Astrocyte (in vitro differentiated cells and primary cell): ENCODE data around the gene POU3F1. TPM values are rescaled to one million over a fixed set of nuclear protein-coding genes. Genes with fewer than 3 reads are reported as not detected.

Source experiments
- DNase-seq: peaks from one replicate; pipeline ENCODE4 v3.0.0-alpha.2; 2010; ENCODE audit warnings: low read depth
- FAIRE-seq: peaks from 2 replicates; lab custom pipeline; 2011; peaks lifted over from hg19 to GRCh38; lab: Jason Lieb, UNC
- H2AFZ ChIP-seq: 2 replicates; pipeline ENCODE4 v1.6.0; 2012; ENCODE audit warnings: low read depth, low read length, inconsistent platforms
- H3K27ac ChIP-seq: 2 replicates; pipeline ENCODE4 v1.5.1; 2011; ENCODE audit warnings: low read depth, low read length, inconsistent platforms
- H3K27me3 ChIP-seq: 2 replicates; pipeline ENCODE4 v1.6.0; 2011; ENCODE audit warnings: low read length, inconsistent platforms; ENCODE audit not compliant: insufficient read depth
- H3K36me3 ChIP-seq: 2 replicates; pipeline ENCODE4 v1.5.1; 2011; ENCODE audit warnings: low read length, inconsistent platforms; ENCODE audit not compliant: insufficient read depth
- H3K4me1 ChIP-seq: 2 replicates; pipeline ENCODE4 v1.5.1; 2011; ENCODE audit warnings: low read length, inconsistent platforms; ENCODE audit not compliant: insufficient read depth
- H3K4me2 ChIP-seq: 2 replicates; pipeline ENCODE4 v1.6.0; 2012; ENCODE audit warnings: low read length, inconsistent platforms
- H3K4me3 ChIP-seq: 2 replicates; pipeline ENCODE4 v1.5.1; 2011; ENCODE audit warnings: low read depth, mild to moderate bottlenecking, low read length, inconsistent platforms; ENCODE audit not compliant: insufficient read depth
- H3K79me2 ChIP-seq: 2 replicates; pipeline ENCODE4 v1.6.0; 2012; ENCODE audit warnings: mild to moderate bottlenecking, low read length, inconsistent platforms; ENCODE audit not compliant: insufficient read depth
- H3K9ac ChIP-seq: 2 replicates; pipeline ENCODE4 v1.6.0; 2012; ENCODE audit warnings: mild to moderate bottlenecking, low read length, inconsistent platforms
- H3K9me3 ChIP-seq: 2 replicates; pipeline ENCODE4 v1.5.1; 2012; ENCODE audit warnings: low read depth, mild to moderate bottlenecking, low read length, inconsistent platforms; ENCODE audit not compliant: insufficient read depth
- H4K20me1 ChIP-seq: 2 replicates; pipeline ENCODE4 v1.6.0; 2012; ENCODE audit warnings: low read length, inconsistent platforms; ENCODE audit not compliant: insufficient read depth
- H3K27ac Mint-ChIP-seq: one replicate; pipeline ENCODE4 v1.8.0; 2021; ENCODE audit warnings: mild to moderate bottlenecking, mixed read lengths; ENCODE audit not compliant: unreplicated experiment
- H3K27me3 Mint-ChIP-seq: one replicate; pipeline ENCODE4 v1.8.0; 2021; ENCODE audit warnings: low read depth, mixed read lengths; ENCODE audit not compliant: unreplicated experiment
- H3K36me3 Mint-ChIP-seq: one replicate; pipeline ENCODE4 v1.8.0; 2021; ENCODE audit warnings: low read depth, mixed read lengths; ENCODE audit not compliant: unreplicated experiment
- H3K4me1 Mint-ChIP-seq: one replicate; pipeline ENCODE4 v1.8.0; 2021; ENCODE audit warnings: low read depth, mixed read lengths; ENCODE audit not compliant: unreplicated experiment
- H3K4me3 Mint-ChIP-seq: one replicate; pipeline ENCODE4 v1.8.0; 2021; ENCODE audit warnings: mild to moderate bottlenecking, moderate library complexity, mixed read lengths; ENCODE audit not compliant: unreplicated experiment
- H3K9me3 Mint-ChIP-seq: one replicate; pipeline ENCODE4 v1.8.0; 2021; ENCODE audit warnings: mild to moderate bottlenecking, mixed read lengths; ENCODE audit not compliant: unreplicated experiment
- CTCF ChIP-seq: IDR thresholded peaks from 2 replicates; pipeline ENCODE4 v1.5.1; 2011; ENCODE audit warnings: low read depth, mild to moderate bottlenecking, inconsistent platforms, low read length, moderate library complexity; ENCODE audit not compliant: insufficient read depth
- EZH2 ChIP-seq: IDR thresholded peaks from 2 replicates; pipeline ENCODE4 v1.6.1; 2012; ENCODE audit warnings: mild to moderate bottlenecking, low read length, inconsistent platforms; ENCODE audit not compliant: insufficient read depth
- total RNA-seq: library from RNA; stranded (reverse); gene quantifications from 2 replicates; pipeline ENCODE4 v1.2.1, GENCODE V29; 2021

POU3F1 gene
- total RNA-seq, 1 donor from 2014 or later: 2.3 TPM

GRCh38 chr1:38004284-38005108 lies 42.1 kb downstream of the POU3F1 start:
- Histone ChIP-seq H3K36me3 (no peaks in the 10 kb centered on the region), H4K20me1 (peaks cover 27% of the 10 kb centered on the region), H3K79me2 (peaks cover 53% of the 10 kb centered on the region), H3K27me3 (no peaks in the 10 kb centered on the region), H3K9ac (peak overlapping the region; percentile 89), H2AFZ (no peak overlapping the region), H3K9me3 (no peaks in the 10 kb centered on the region), H3K27ac (peak overlapping the region; percentile 59), H3K4me3 (peak overlapping the region; percentile 87), H3K4me2 (peak overlapping the region; percentile 92), H3K4me1 (peaks cover 46% of the 10 kb centered on the region)
- peak overlapping the region; percentile 92 for H3K4me3 Mint-ChIP-seq
- H3K27ac Mint-ChIP-seq: peak overlapping the region; percentile 66
- H3K4me1 Mint-ChIP-seq: peaks cover 37% of the 10 kb centered on the region
- H3K27me3 Mint-ChIP-seq: no peaks in the 10 kb centered on the region
- DNase-seq (no peak), FAIRE-seq (no peak)
- peaks cover 9% of the 10 kb centered on the region for H3K36me3 Mint-ChIP-seq
- no peaks in the 10 kb centered on the region for H3K9me3 Mint-ChIP-seq
- TF ChIP-seq CTCF (no peak), EZH2 (no peak)

- no peaks in the 10 kb centered on the region for H3K27me3 Mint-ChIP-seq
- Histone ChIP-seq H3K27ac (peak overlapping the region; percentile 59), H2AFZ (no peak overlapping the region), H3K79me2 (peaks cover 63% of the 10 kb centered on the region), H4K20me1 (peaks cover 27% of the 10 kb centered on the region), H3K27me3 (no peaks in the 10 kb centered on the region), H3K36me3 (peaks cover 4% of the 10 kb centered on the region), H3K4me2 (peak overlapping the region; percentile 92), H3K9ac (peak overlapping the region; percentile 89), H3K9me3 (no peaks in the 10 kb centered on the region), H3K4me1 (peaks cover 46% of the 10 kb centered on the region), H3K4me3 (peak overlapping the region; percentile 87)
- TF ChIP-seq EZH2 (no peak), CTCF (no peak)
- DNase-seq: no peak
- H3K36me3 Mint-ChIP-seq: peaks cover 12% of the 10 kb centered on the region
- peak overlapping the region; percentile 66 for H3K27ac Mint-ChIP-seq
- no peaks in the 10 kb centered on the region for H3K9me3 Mint-ChIP-seq
- FAIRE-seq: no peak
- peaks cover 40% of the 10 kb centered on the region for H3K4me1 Mint-ChIP-seq
- H3K4me3 Mint-ChIP-seq: peak overlapping the region; percentile 92
Observed at GRCh38 chr1:38003261-38004250, 43.0 kb downstream of the POU3F1 start.
